Upper lobe of left lung (tissue), 4 donors: Measurements from ENCODE around the gene STAB2.

Experiments
- CTCF ChIP-seq, 6 experiments: fragments of 450-650 bp in 4 of 6; fragments of 200-600 bp in 2 of 6; sonication (generic) in 2 of 6; IDR thresholded peaks; one replicate each; pipeline ENCODE4 v1.5.1; 2016 to 2019; ENCODE audit warnings: antibody characterized with exemption in 6 of 6
- EP300 ChIP-seq, 4 donors: sonication (generic); formaldehyde crosslinking; IDR thresholded peaks; one replicate each; pipeline ENCODE4 v1.5.1; 2017; ENCODE audit warnings: antibody characterized with exemption in 4 of 4, control low read depth in 2 of 4
- POLR2AphosphoS5 ChIP-seq, 2 donors: sonication (generic); formaldehyde crosslinking; IDR thresholded peaks; one replicate each; pipeline ENCODE4 v1.5.1; 2017; ENCODE audit warnings: antibody characterized with exemption in 2 of 2

- TF ChIP-seq CTCF (IDR thresholded peaks at IDR 0.05) (no peak), EP300 (IDR thresholded peaks at IDR 0.05) (no peak), POLR2AphosphoS5 (IDR thresholded peaks at IDR 0.05) (no peak)
Measured at GRCh38 chr12:103596981-103597380, 9.9 kb downstream of the STAB2 start.
